HepG2 (cell line): Measurements from ENCODE around the gene MACROD2.

Source experiments
- HNRNPLL ChIP-seq: fragments of 200-400 bp; formaldehyde crosslinking; IDR thresholded peaks from 2 replicates; pipeline ENCODE4 v1.6.1; 2017; ENCODE audit warnings: mild to moderate bottlenecking, low read depth, low read length; ENCODE audit not compliant: poor library complexity, severe bottlenecking
- MAZ ChIP-seq, 2 experiments: sonication (generic) in 1 of 2; formaldehyde crosslinking in 1 of 2; IDR thresholded peaks; 2 replicates each; pipeline versions ENCODE4 v1.5.0 to v1.6.1; 2012 to 2020; ENCODE audit warnings: low read depth in 2 of 2, mild to moderate bottlenecking in 2 of 2, borderline replicate concordance in 1 of 2, improper control_type of control experiment in 1 of 2, low read length in 1 of 2, missing genetic modification reagents in 1 of 2, moderate library complexity in 1 of 2
- NR1H2 ChIP-seq: sonication (generic); formaldehyde crosslinking; IDR thresholded peaks from 2 replicates; pipeline ENCODE4 v1.8.1; 2022; ENCODE audit warnings: low read depth, missing genetic modification reagents, borderline replicate concordance
- POLR2A ChIP-seq, 2 experiments: IDR thresholded peaks; 2 replicates each; pipeline ENCODE4 v1.6.1; 2011; ENCODE audit warnings: low read depth in 2 of 2, low read length in 2 of 2, mild to moderate bottlenecking in 1 of 2, moderate library complexity in 1 of 2; ENCODE audit not compliant: insufficient read depth in 1 of 2
- POLR2AphosphoS5 ChIP-seq: IDR thresholded peaks from 2 replicates; pipeline ENCODE4 v1.6.1; 2012; ENCODE audit warnings: low read depth, low read length
- TBP ChIP-seq: sonication (generic); formaldehyde crosslinking; IDR thresholded peaks from 2 replicates; pipeline ENCODE4 v1.5.0; 2020; ENCODE audit warnings: missing genetic modification reagents
- ZNF101 ChIP-seq: sonication (generic); formaldehyde crosslinking; IDR thresholded peaks from 2 replicates; pipeline ENCODE4 v1.4.0; 2020; ENCODE audit warnings: mild to moderate bottlenecking, low read depth, missing genetic modification reagents, borderline replicate concordance
- ZNF3 ChIP-seq: IDR thresholded peaks from 2 replicates; pipeline ENCODE4 v1.7.0; 2017; ENCODE audit warnings: inconsistent platforms
- ZNF766 ChIP-seq: sonication (generic); formaldehyde crosslinking; IDR thresholded peaks from 2 replicates; pipeline ENCODE4 v1.5.0; 2020; ENCODE audit warnings: missing genetic modification reagents, borderline replicate concordance
- ZSCAN21 ChIP-seq: sonication (generic); formaldehyde crosslinking; IDR thresholded peaks from 2 replicates; pipeline ENCODE4 v1.8.0; 2022; ENCODE audit warnings: mild to moderate bottlenecking, missing genetic modification reagents, moderate library complexity, borderline replicate concordance
- TF ChIP-seq, protein P1 (sequence below): sonication (generic); formaldehyde crosslinking; IDR thresholded peaks from 2 replicates; pipeline ENCODE4 v1.5.0; 2020; ENCODE audit warnings: mild to moderate bottlenecking, missing genetic modification reagents, moderate library complexity

DNA sequence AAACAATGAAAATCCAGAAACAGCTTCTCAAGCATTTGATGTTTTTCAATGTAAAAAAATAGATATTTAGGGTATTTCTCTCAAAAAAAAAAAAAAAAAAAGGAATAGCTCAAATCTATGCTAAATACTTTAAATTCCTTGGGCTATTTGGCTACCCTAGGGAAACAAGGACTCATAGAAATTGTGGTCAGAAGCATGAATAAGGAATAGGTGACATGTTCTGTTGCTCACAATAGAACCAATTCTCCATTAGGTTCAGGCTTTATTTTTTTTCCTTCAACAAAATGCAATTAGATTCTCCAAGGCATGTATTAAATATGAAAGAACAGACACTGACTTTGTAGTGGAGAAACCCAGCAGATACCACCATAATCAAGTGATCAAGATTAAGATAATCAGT lies 1246.4 kb downstream of the MACROD2 start:
- TF ChIP-seq ZNF3 (CRISPR knock-in tag) (no peak), ZSCAN21 (CRISPR knock-in tag) (no peak), HNRNPLL (no peak), TBP (CRISPR knock-in tag) (no peak), POLR2A (IDR thresholded peaks at IDR 0.05; ENCODE audit: insufficient read depth in 1 of 2, low read depth in 2 of 2, low read length in 2 of 2) (no peak), MAZ (IDR thresholded peaks at IDR 0.05; ENCODE audit: borderline replicate concordance, low read depth, low read length) (no peak), MAZ (CRISPR knock-in tag; IDR thresholded peaks at IDR 0.05; ENCODE audit: low read depth) (no peak), ZNF766 (no peak), POLR2AphosphoS5 (no peak), ZNF101 (CRISPR knock-in tag) (no peak), NR1H2 (CRISPR knock-in tag) (no peak)
- TF ChIP-seq, protein P1, sequence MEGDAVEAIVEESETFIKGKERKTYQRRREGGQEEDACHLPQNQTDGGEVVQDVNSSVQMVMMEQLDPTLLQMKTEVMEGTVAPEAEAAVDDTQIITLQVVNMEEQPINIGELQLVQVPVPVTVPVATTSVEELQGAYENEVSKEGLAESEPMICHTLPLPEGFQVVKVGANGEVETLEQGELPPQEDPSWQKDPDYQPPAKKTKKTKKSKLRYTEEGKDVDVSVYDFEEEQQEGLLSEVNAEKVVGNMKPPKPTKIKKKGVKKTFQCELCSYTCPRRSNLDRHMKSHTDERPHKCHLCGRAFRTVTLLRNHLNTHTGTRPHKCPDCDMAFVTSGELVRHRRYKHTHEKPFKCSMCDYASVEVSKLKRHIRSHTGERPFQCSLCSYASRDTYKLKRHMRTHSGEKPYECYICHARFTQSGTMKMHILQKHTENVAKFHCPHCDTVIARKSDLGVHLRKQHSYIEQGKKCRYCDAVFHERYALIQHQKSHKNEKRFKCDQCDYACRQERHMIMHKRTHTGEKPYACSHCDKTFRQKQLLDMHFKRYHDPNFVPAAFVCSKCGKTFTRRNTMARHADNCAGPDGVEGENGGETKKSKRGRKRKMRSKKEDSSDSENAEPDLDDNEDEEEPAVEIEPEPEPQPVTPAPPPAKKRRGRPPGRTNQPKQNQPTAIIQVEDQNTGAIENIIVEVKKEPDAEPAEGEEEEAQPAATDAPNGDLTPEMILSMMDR = no peak
